Panc1 (cell line): ENCODE data around the gene KANSL3. TPM values are rescaled to one million over a fixed set of nuclear protein-coding genes. Genes with fewer than 3 reads are reported as not detected.

Experiments
- ATAC-seq: fragments of 200-7000 bp; cut with Tn5 transposase; 2 replicates; pipeline ENCODE4 v1.9.1; 2020; ENCODE audit warnings: mild to moderate bottlenecking, moderate library complexity
- BruUV-seq: library from RNA; stranded (reverse); fragments of 400-500 nt; replicated peaks from 2 replicates; lab custom pipeline; 2021; lab: Mats Ljungman, UMichigan
- CTCF ChIA-PET: fragments of 300-600 bp; sonication (Branson Sonifier 250); formaldehyde crosslinking; loops from one replicate; lab custom pipeline; 2022; ENCODE audit warnings: antibody characterized with exemption; lab: Charles Lee
- POLR2A ChIA-PET: fragments of 300-600 bp; sonication (Branson Sonifier 250); formaldehyde crosslinking; loops from one replicate; lab custom pipeline; 2022; ENCODE audit warnings: antibody characterized with exemption; lab: Charles Lee
- DNase-seq: peaks from one replicate; pipeline ENCODE4 v3.0.0-alpha.2; 2010; ENCODE audit warnings: low read depth, low spot score
- H3K27ac ChIP-seq: 2 replicates; pipeline ENCODE4 v1.5.1; 2011; ENCODE audit warnings: mild to moderate bottlenecking, low read length, inconsistent platforms
- H3K27me3 ChIP-seq: fragments of 200-500 bp; sonication (Bioruptor generic); 2 replicates; pipeline ENCODE4 v1.6.0; 2014; ENCODE audit warnings: low read length, inconsistent platforms; ENCODE audit not compliant: control insufficient read depth, insufficient read depth
- H3K36me3 ChIP-seq: fragments of 200-500 bp; sonication (Bioruptor generic); 2 replicates; pipeline ENCODE4 v1.5.1; 2014; ENCODE audit warnings: inconsistent platforms, mild to moderate bottlenecking, low read length, moderate library complexity; ENCODE audit not compliant: control insufficient read depth, insufficient read depth
- H3K4me1 ChIP-seq: 2 replicates; pipeline ENCODE4 v1.5.1; 2011; ENCODE audit warnings: inconsistent platforms, mild to moderate bottlenecking, low read length, moderate library complexity; ENCODE audit not compliant: control insufficient read depth, insufficient read depth
- H3K4me3 ChIP-seq, 2 experiments: 2 replicates each; pipeline ENCODE4 v1.5.1; 2011 to 2012; ENCODE audit warnings: low read depth in 2 of 2, low read length in 2 of 2, mild to moderate bottlenecking in 2 of 2, inconsistent platforms in 1 of 2, moderate library complexity in 1 of 2
- H3K9me3 ChIP-seq: fragments of 200-500 bp; sonication (Bioruptor generic); 2 replicates; pipeline ENCODE4 v1.5.1; 2014; ENCODE audit warnings: low read depth, mild to moderate bottlenecking, inconsistent platforms, low read length, moderate library complexity; ENCODE audit not compliant: control insufficient read depth, insufficient read depth
- POLR2AphosphoS5 ChIP-seq: IDR thresholded peaks from 2 replicates; pipeline ENCODE4 v1.6.1; 2012; ENCODE audit warnings: mild to moderate bottlenecking, low read depth, low read length, moderate library complexity
- SIN3A ChIP-seq: IDR thresholded peaks from 2 replicates; pipeline ENCODE4 v1.6.1; 2012; ENCODE audit warnings: low read depth, mild to moderate bottlenecking, low read length, moderate library complexity, borderline replicate concordance; ENCODE audit not compliant: insufficient read depth
- TCF7L2 ChIP-seq: IDR thresholded peaks from 2 replicates; pipeline ENCODE4 v1.6.1; 2011; ENCODE audit warnings: mild to moderate bottlenecking, low read depth, low read length, inconsistent platforms
- in situ Hi-C: cut with HindIII; loops from 2 replicates; pipeline ENCODE4 v1.10.0; 2016; ENCODE audit warnings: low sequenced_read_pairs, low pct_unique_long_range_greater_than_20kb
- intact Hi-C: fragments of 100-400 bp; cut with micrococcal nuclease; formaldehyde crosslinking; loops from one replicate; pipeline ENCODE4 v1.10.0; 2022; ENCODE audit not compliant: unreplicated experiment
- total RNA-seq: library from RNA; stranded (reverse); gene quantifications from one replicate; pipeline ENCODE4 v1.2.1, GENCODE V29; 2021; ENCODE audit not compliant: unreplicated experiment
- TF ChIP-seq, protein P1 (sequence below): fragments of 450-650 bp; IDR thresholded peaks from 2 replicates; pipeline ENCODE4 v1.5.1; 2017; ENCODE audit warnings: mild to moderate bottlenecking
- TF ChIP-seq, protein P2 (sequence below), 2 experiments: IDR thresholded peaks; 2 replicates each; pipeline ENCODE4 v1.6.1; 2011 to 2012; ENCODE audit warnings: low read depth in 2 of 2, control low read depth in 1 of 2, low read length in 1 of 2, mild to moderate bottlenecking in 1 of 2, moderate library complexity in 1 of 2; ENCODE audit not compliant: insufficient read depth in 1 of 2

KANSL3 gene
- total RNA-seq, 1 experiment from 2014 or later, result 50.3 TPM

DNA sequence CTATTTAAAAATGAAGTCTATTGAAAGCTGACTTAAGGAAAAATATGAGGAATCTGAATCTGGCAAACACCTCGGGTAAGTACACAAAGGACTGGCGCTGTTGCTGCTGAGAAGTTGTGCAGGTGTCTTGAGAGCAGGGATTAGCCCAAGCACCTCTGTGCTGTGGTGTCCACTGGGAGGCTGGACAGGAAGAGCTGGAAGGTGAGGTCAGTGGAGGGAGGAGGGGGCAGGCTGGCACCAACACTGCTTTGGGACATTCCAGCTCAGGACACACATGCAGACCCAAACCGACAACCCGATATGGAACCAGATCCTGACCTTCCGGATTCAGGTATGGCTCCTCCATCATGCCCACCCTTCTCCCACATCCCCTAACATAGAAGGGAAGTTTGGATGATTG lies 25.1 kb upstream of the KANSL3 start:
- intact Hi-C loops (no loop called here), in situ Hi-C loops (no loop called here)
- Histone ChIP-seq H3K27me3 (no peaks in the 10 kb centered on the region), H3K9me3 (0 out of 2 replicates have a peak, but pooled peaks cover 4% of the 10 kb centered on the region), H3K4me3 (no peak overlapping the region), H3K4me1 (no peaks in the 10 kb centered on the region), H3K36me3 (no peaks in the 10 kb centered on the region), H3K27ac (no peak overlapping the region)
- no TSS peak for BruUV-seq
- ATAC-seq, result no peak
- TF ChIP-seq TCF7L2 (no peak), POLR2AphosphoS5 (no peak), SIN3A (no peak)
- TF ChIP-seq, protein P1, sequence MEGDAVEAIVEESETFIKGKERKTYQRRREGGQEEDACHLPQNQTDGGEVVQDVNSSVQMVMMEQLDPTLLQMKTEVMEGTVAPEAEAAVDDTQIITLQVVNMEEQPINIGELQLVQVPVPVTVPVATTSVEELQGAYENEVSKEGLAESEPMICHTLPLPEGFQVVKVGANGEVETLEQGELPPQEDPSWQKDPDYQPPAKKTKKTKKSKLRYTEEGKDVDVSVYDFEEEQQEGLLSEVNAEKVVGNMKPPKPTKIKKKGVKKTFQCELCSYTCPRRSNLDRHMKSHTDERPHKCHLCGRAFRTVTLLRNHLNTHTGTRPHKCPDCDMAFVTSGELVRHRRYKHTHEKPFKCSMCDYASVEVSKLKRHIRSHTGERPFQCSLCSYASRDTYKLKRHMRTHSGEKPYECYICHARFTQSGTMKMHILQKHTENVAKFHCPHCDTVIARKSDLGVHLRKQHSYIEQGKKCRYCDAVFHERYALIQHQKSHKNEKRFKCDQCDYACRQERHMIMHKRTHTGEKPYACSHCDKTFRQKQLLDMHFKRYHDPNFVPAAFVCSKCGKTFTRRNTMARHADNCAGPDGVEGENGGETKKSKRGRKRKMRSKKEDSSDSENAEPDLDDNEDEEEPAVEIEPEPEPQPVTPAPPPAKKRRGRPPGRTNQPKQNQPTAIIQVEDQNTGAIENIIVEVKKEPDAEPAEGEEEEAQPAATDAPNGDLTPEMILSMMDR, result no peak
- TF ChIP-seq, protein P2, sequence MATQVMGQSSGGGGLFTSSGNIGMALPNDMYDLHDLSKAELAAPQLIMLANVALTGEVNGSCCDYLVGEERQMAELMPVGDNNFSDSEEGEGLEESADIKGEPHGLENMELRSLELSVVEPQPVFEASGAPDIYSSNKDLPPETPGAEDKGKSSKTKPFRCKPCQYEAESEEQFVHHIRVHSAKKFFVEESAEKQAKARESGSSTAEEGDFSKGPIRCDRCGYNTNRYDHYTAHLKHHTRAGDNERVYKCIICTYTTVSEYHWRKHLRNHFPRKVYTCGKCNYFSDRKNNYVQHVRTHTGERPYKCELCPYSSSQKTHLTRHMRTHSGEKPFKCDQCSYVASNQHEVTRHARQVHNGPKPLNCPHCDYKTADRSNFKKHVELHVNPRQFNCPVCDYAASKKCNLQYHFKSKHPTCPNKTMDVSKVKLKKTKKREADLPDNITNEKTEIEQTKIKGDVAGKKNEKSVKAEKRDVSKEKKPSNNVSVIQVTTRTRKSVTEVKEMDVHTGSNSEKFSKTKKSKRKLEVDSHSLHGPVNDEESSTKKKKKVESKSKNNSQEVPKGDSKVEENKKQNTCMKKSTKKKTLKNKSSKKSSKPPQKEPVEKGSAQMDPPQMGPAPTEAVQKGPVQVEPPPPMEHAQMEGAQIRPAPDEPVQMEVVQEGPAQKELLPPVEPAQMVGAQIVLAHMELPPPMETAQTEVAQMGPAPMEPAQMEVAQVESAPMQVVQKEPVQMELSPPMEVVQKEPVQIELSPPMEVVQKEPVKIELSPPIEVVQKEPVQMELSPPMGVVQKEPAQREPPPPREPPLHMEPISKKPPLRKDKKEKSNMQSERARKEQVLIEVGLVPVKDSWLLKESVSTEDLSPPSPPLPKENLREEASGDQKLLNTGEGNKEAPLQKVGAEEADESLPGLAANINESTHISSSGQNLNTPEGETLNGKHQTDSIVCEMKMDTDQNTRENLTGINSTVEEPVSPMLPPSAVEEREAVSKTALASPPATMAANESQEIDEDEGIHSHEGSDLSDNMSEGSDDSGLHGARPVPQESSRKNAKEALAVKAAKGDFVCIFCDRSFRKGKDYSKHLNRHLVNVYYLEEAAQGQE (IDR thresholded peaks at IDR 0.05; ENCODE audit: insufficient read depth in 1 of 2, low read depth in 2 of 2, low read length in 1 of 2), result no peak
- ChIA-PET CTCF (no interaction called here), POLR2A (interaction anchor here (0.5 kb wide), 1 partner anchor 19 kb away, joined by 7 read pairs; no protein-coding TSS in a partner anchor)
- DNase-seq, result no peak

DNA sequence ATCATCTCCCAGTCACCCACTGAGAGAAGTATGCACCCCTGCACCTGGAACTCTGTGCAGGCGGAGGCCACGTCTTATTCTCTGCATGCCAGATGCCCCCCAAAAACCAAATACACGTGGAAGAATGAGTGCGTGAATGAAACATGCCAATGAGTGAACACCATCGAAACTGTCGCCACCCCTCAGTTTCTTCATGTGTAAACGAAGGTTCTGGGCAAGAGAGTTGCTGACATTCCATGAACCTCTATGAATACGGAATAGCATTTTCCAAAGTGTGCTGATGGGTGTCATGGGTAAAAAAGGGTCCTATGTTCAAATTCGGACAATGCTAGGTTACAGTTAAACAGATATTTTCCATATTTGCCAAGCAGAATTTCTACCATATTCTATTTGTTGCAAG lies 24.2 kb upstream of the KANSL3 start:
- no peak for ATAC-seq
- in situ Hi-C loops, result no loop called here
- intact Hi-C loops, result no loop called here
- BruUV-seq, result no TSS peak
- Histone ChIP-seq H3K4me3 (no peak overlapping the region), H3K9me3 (0 out of 2 replicates have a peak, but pooled peaks cover 4% of the 10 kb centered on the region), H3K4me1 (no peaks in the 10 kb centered on the region), H3K27ac (no peak overlapping the region), H3K27me3 (no peaks in the 10 kb centered on the region), H3K36me3 (no peaks in the 10 kb centered on the region)
- DNase-seq, result no peak
- TF ChIP-seq POLR2AphosphoS5 (no peak), TCF7L2 (no peak), SIN3A (no peak)
- TF ChIP-seq, protein P1, result no peak
- TF ChIP-seq, protein P2 (IDR thresholded peaks at IDR 0.05; ENCODE audit: insufficient read depth in 1 of 2, low read depth in 2 of 2, low read length in 1 of 2), result no peak
- POLR2A ChIA-PET, result no interaction called here
- CTCF ChIA-PET, result no interaction called here
